Kidney (tissue), 14 donors: Measurements from ENCODE around the gene STXBP1. TPM values are rescaled to one million over a fixed set of nuclear protein-coding genes. Genes with fewer than 3 reads are reported as not detected.
A peak's percentile ranks its signal among the peaks of the same experiment; 100 is the strongest.

Source experiments
- DNase-seq, 5 donors: peaks; one replicate each; pipeline ENCODE4 v3.0.0-alpha.2; 2013 to 2020
- FAIRE-seq: peaks from 2 replicates; lab custom pipeline; 2012; peaks lifted over from hg19 to GRCh38; lab: Jason Lieb, UNC
- H3K27ac ChIP-seq, 2 donors: one replicate each; pipeline ENCODE4 v1.7.0; 2013; ENCODE audit warnings: low read depth in 2 of 2, low read length in 2 of 2, inconsistent platforms in 1 of 2
- H3K27me3 ChIP-seq: one replicate; pipeline ENCODE4 v1.7.1; 2013; ENCODE audit warnings: low read length, inconsistent platforms; ENCODE audit not compliant: control insufficient read depth, insufficient read depth
- H3K36me3 ChIP-seq, 3 donors: one replicate each; pipeline versions ENCODE4 v1.7.0 to v1.7.1; 2013; ENCODE audit warnings: low read length in 3 of 3, control low read depth in 1 of 3, inconsistent platforms in 1 of 3; ENCODE audit not compliant: insufficient read depth in 3 of 3, control insufficient read depth in 2 of 3
- H3K4me1 ChIP-seq, 3 donors: one replicate each; pipeline versions ENCODE4 v1.7.0 to v1.7.1; 2013; ENCODE audit warnings: low read length in 3 of 3, inconsistent platforms in 1 of 3, low read depth in 1 of 3; ENCODE audit not compliant: control insufficient read depth in 2 of 3, insufficient read depth in 2 of 3
- H3K4me3 ChIP-seq, 3 donors: one replicate each; pipeline versions ENCODE4 v1.7.0 to v1.8.1; 2013; ENCODE audit warnings: low read length in 3 of 3, control low read depth in 1 of 3, inconsistent platforms in 1 of 3
- H3K9ac ChIP-seq, 3 donors: one replicate each; pipeline versions ENCODE4 v1.7.0 to v1.7.1; 2013; ENCODE audit warnings: low read length in 3 of 3, control low read depth in 1 of 3, inconsistent platforms in 1 of 3
- H3K9me3 ChIP-seq, 3 donors: one replicate each; pipeline versions ENCODE4 v1.7.0 to v1.7.1; 2013; ENCODE audit warnings: low read length in 3 of 3, control low read depth in 1 of 3, inconsistent platforms in 1 of 3; ENCODE audit not compliant: control insufficient read depth in 2 of 3, insufficient read depth in 1 of 3
- intact Hi-C: fragments of 100-400 bp; cut with DNase I; formaldehyde crosslinking; loops from one replicate; pipeline ENCODE4 v1.11.1; 2022
- polyA plus RNA-seq: library from polyadenylated mRNA; stranded (reverse); fragments of 350-450 nt; fragmentation: Illumina TruSeq; extraction: RNeasy Lipid Tissue Mini Kit (QIAGEN cat#74804); gene quantifications from one replicate; pipeline ENCODE4 v1.2.3, GENCODE V29; 2014; ENCODE audit warnings: low read depth, low replicate concordance; ENCODE audit not compliant: insufficient read depth
- total RNA-seq: library from RNA; stranded (reverse); fragmentation: NEBNext Ultra II Directional; extraction: Animal tissue kit (Norgen Biotek cat#: 25700); gene quantifications from one replicate; pipeline ENCODE4 v1.2.1, GENCODE V29; 2021
- TF ChIP-seq, protein P1 (sequence below): IDR thresholded peaks from 3 replicates; pipeline ENCODE4 v1.5.1; 2012; ENCODE audit warnings: mild to moderate bottlenecking, moderate library complexity, borderline replicate concordance; ENCODE audit not compliant: insufficient read depth; ENCODE audit errors: extremely low read depth
- donor health status: control.
- donor health status: control.
- donor health status: control.
- donor health status: control.
- donor health status: control.
- donor health status: DM: yes; HTN: yes; CAD: no.
- donor health status: Normal renal cell carcinoma (clear cell type).

Gene STXBP1
- total and polyA plus RNA-seq, 2 donors from 2014 or later: 14.3 to 32.8 TPM

DNA sequence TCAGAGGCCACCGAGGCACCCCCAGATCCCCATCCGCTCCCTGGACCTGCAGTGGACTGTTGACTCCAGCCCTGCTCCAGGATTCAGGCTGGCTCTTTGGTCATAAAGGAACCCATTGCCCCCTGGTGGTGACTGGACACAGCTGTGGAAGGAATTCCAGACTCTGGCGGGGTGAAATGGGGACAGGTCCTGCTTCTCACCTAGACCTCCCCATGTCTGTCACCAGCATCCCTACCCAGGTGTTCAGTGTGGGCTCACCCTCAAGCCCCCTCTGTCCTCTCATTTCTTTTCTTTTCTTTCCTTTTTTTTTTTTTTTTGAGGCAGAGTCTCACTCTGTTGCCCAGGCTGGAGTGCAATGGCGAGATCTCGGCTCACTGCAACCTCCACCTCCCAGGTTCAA lies 25.5 kb upstream of the STXBP1 start:
- TF ChIP-seq, protein P1, sequence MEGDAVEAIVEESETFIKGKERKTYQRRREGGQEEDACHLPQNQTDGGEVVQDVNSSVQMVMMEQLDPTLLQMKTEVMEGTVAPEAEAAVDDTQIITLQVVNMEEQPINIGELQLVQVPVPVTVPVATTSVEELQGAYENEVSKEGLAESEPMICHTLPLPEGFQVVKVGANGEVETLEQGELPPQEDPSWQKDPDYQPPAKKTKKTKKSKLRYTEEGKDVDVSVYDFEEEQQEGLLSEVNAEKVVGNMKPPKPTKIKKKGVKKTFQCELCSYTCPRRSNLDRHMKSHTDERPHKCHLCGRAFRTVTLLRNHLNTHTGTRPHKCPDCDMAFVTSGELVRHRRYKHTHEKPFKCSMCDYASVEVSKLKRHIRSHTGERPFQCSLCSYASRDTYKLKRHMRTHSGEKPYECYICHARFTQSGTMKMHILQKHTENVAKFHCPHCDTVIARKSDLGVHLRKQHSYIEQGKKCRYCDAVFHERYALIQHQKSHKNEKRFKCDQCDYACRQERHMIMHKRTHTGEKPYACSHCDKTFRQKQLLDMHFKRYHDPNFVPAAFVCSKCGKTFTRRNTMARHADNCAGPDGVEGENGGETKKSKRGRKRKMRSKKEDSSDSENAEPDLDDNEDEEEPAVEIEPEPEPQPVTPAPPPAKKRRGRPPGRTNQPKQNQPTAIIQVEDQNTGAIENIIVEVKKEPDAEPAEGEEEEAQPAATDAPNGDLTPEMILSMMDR: peak; percentile 96
- Histone ChIP-seq H3K4me3 (no peak overlapping the region), H3K9me3 (no peaks in the 10 kb centered on the region), H3K27me3 (no peaks in the 10 kb centered on the region), H3K27ac (no peak overlapping the region), H3K4me1 (no peaks in the 10 kb centered on the region), H3K36me3 (no peaks in the 10 kb centered on the region), H3K9ac (no peak overlapping the region)
- intact Hi-C loops: loop anchor here (5.0 kb wide), 1 partner anchor 84 kb away; no protein-coding TSS in a partner anchor
- peak; percentile 80 to 92 (median 87) for DNase-seq
- FAIRE-seq: no peak

DNA sequence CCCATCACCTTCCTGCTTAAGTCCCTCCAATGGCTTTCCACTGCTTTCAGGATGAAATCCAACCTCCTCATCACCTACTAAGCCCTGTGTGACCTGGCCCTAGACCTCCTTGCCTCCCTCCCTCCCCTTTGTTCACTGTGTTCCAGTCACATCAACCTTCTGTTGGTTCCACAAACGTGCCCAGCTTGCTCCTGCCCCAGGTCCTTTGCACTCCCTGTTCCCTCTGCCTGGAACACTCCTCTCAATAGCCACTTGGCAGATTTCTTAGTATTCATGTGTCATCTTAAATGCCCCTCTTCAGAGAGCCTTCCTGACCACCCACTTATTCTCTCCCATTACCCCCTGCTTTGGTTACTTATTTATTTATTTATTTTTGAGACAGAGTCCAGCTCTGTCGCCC lies 24.1 kb upstream of the STXBP1 start:
- Histone ChIP-seq H3K9me3 (no peaks in the 10 kb centered on the region), H3K9ac (no peak overlapping the region), H3K27ac (no peak overlapping the region), H3K4me3 (no peak overlapping the region), H3K27me3 (no peaks in the 10 kb centered on the region), H3K4me1 (no peaks in the 10 kb centered on the region), H3K36me3 (no peaks in the 10 kb centered on the region)
- DNase-seq: no peak
- TF ChIP-seq, protein P1: no peak
- intact Hi-C loops: loop anchor here (5.0 kb wide), 1 partner anchor 86 kb away; no protein-coding TSS in a partner anchor
- no peak for FAIRE-seq

DNA sequence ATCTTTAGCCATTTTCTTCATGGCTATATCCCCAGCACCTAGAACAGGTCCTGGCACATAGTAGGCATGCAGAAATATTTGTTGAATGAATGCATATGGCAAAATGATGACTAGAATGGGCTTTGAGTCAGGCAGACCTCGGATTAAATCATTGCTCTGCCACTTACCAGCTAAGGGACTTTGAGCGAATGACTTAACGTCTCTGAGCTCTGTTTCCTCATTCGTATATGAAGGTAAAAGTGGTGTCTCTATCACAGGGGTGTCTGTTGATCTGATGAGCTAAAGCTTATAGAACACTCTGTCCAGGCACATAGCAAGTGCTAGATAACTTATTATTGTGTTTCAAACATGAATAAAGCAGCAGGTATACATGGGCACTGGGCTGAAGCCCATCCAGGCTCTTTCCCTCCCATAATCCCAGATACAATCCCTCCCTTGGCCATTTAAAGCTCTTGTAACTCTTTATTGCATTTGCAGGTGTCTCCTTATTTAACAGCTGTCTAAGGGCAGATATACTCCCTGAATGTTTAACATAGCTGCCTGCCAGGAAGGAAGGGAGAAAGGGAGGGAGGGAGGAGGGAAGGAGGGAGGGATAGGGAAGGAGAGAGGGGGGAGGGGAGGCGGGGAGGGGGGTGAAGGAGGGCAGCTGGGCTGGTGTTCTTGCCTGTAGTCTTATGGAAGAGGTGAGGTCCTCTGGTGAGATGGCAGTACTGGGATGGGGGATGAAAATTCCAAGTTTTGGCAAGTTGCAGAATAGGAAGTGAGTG lies 23.2 kb upstream of the STXBP1 start:
- Histone ChIP-seq H3K9ac (no peak overlapping the region), H3K36me3 (no peaks in the 10 kb centered on the region), H3K4me3 (no peak overlapping the region), H3K27me3 (no peaks in the 10 kb centered on the region), H3K27ac (no peak overlapping the region), H3K4me1 (no peaks in the 10 kb centered on the region), H3K9me3 (no peaks in the 10 kb centered on the region)
- TF ChIP-seq, protein P1: no peak
- intact Hi-C loops: loop anchor here (5.0 kb wide), 1 partner anchor 87 kb away; no protein-coding TSS in a partner anchor
- DNase-seq (peak in 2 of 5 donors; percentile 60), FAIRE-seq (no peak)
